ENCODE measurements around the gene BCL6. TPM values are rescaled to one million over a fixed set of nuclear protein-coding genes. Genes with fewer than 3 reads are reported as not detected.
A peak's percentile ranks its signal among the peaks of the same experiment; 100 is the strongest.

BCL6 gene
- total RNA-seq, 1 donor from 2014 or later, result 123 TPM

DNA sequence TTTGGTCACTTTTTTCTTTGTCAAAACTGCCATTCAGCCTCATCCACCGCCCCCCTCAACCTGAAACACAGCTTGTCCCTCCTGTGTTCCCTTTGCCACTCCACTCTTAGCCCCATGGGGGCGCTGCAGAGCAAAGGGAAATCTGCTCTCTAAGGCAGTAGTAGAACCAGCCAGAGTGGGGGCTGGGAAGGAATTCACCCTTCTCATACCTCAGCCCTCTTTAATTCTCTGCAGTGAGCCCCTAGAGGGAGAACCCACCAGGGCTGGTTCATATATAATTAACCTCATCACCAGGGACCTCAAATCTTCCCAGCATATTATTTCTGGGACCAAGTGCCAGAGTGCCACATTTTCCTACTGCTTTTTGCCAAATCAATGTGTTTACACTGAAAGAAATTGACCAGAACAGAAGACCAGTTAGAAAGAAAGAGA is 2.8 kb upstream of the BCL6 start:
- no peak overlapping the region for H3K4me3 ChIP-seq
- H3K36me3 ChIP-seq, result no peaks in the 10 kb centered on the region
- H3K4me1 ChIP-seq, result peaks cover 42% of the 10 kb centered on the region
- DNase-seq (peak; percentile 92), ATAC-seq (peak; percentile 38 to 53)
- H3K27me3 ChIP-seq (ENCODE audit: low read depth), result no peaks in the 10 kb centered on the region
- TF ChIP-seq CTCF (IDR thresholded peaks at IDR 0.05), result peak; percentile 96
- H3K9me3 ChIP-seq, result no peaks in the 10 kb centered on the region
- intact Hi-C loops (cut with DNase I), result no loop called here
- peak overlapping the region; percentile 99 for H3K27ac ChIP-seq

DNA sequence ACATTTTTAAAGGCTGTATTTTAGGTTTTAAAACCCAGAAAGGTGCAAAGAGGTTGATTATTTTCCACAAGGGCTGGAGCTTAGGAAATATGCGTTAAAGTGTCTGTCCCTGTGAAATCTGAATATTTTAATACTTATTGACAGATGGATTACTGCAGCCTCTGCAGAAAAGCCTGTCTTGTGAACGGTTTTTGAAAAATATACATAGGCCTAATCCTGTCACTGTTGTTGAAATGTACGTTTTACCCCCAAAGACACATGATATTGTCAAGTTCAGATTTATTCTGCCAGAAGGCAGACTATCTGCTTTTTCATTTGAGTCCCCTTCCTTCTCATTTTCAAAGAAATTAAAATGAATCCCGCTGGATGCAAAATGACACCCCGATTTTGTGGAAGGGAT is 2.2 kb upstream of the BCL6 start:
- H3K4me3 ChIP-seq, result peak overlapping the region; percentile 69
- H3K36me3 ChIP-seq, result no peaks in the 10 kb centered on the region
- intact Hi-C loops (cut with DNase I), result no loop called here
- no peak for DNase-seq
- peak overlapping the region; percentile 99 for H3K27ac ChIP-seq
- H3K4me1 ChIP-seq, result peaks cover 48% of the 10 kb centered on the region
- H3K9me3 ChIP-seq, result no peaks in the 10 kb centered on the region
- no peak for TF ChIP-seq CTCF (IDR thresholded peaks at IDR 0.05)
- ATAC-seq, result no peak
- no peaks in the 10 kb centered on the region for H3K27me3 ChIP-seq (ENCODE audit: low read depth)

- no peaks in the 10 kb centered on the region for H3K27me3 ChIP-seq (ENCODE audit: low read depth)
- no peaks in the 10 kb centered on the region for H3K9me3 ChIP-seq
- peak overlapping the region; percentile 99 for H3K27ac ChIP-seq
- intact Hi-C loops (cut with DNase I), result no loop called here
- TF ChIP-seq CTCF (IDR thresholded peaks at IDR 0.05), result no peak
- H3K36me3 ChIP-seq, result no peaks in the 10 kb centered on the region
- H3K4me1 ChIP-seq, result peaks cover 55% of the 10 kb centered on the region
- ATAC-seq (no peak), DNase-seq (no peak)
- peak overlapping the region; percentile 69 for H3K4me3 ChIP-seq
Measured at GRCh38 chr3:187746442-187747281, 1.4 kb upstream of the BCL6 start.

GRCh38 chr3:187746059-187746441 is 782 bp upstream of the BCL6 start:
- H3K27ac ChIP-seq, result peak overlapping the region; percentile 99
- no peaks in the 10 kb centered on the region for H3K27me3 ChIP-seq (ENCODE audit: low read depth)
- intact Hi-C loops (cut with DNase I), result no loop called here
- no peaks in the 10 kb centered on the region for H3K36me3 ChIP-seq
- H3K4me3 ChIP-seq, result peak overlapping the region; percentile 69
- no peaks in the 10 kb centered on the region for H3K9me3 ChIP-seq
- peaks cover 61% of the 10 kb centered on the region for H3K4me1 ChIP-seq
- DNase-seq (no peak), ATAC-seq (no peak)
- no peak for TF ChIP-seq CTCF (IDR thresholded peaks at IDR 0.05)

- Histone ChIP-seq H3K4me3 (peak overlapping the region; percentile 69), H3K4me1 (peaks cover 61% of the 10 kb centered on the region), H3K36me3 (no peaks in the 10 kb centered on the region), H3K27ac (peak overlapping the region; percentile 99), H3K27me3 (ENCODE audit: low read depth) (no peaks in the 10 kb centered on the region), H3K9me3 (no peaks in the 10 kb centered on the region)
- peak; percentile 74 for DNase-seq
- intact Hi-C loops (cut with DNase I), result no loop called here
- no peak for TF ChIP-seq CTCF (IDR thresholded peaks at IDR 0.05)
- peak; percentile 28 to 44 for ATAC-seq
Measured at GRCh38 chr3:187744169-187745151, 808 bp downstream of the BCL6 start.
